ENCODE data around the gene AFAP1. TPM values are rescaled to one million over a fixed set of nuclear protein-coding genes. Genes with fewer than 3 reads are reported as not detected.
A peak's percentile ranks its signal among the peaks of the same experiment; 100 is the strongest.

AFAP1 gene
- total RNA-seq, 1 experiment from 2014 or later = 42.1 TPM

GRCh38 chr4:7909463-7910262, 30.0 kb downstream of the AFAP1 start:
- Histone ChIP-seq H2AFZ (ENCODE audit: low read length) (no peak overlapping the region), H4K20me1 (ENCODE audit: low read length) (peaks cover 36% of the 10 kb centered on the region; the same call in 1 of the 2 replicates), H3K27ac (ENCODE audit: low read length) (peak overlapping the region; percentile 31; the same call in 1 of the 2 replicates), H3K4me1 (ENCODE audit: insufficient read depth, low read length) (peaks cover 57% of the 10 kb centered on the region), H3F3A (ENCODE audit: low read length, unreplicated experiment) (no peaks in the 10 kb centered on the region), H3K9ac (ENCODE audit: low read length) (no peak overlapping the region), H3K79me2 (ENCODE audit: low read length) (peaks cover 100% of the 10 kb centered on the region), H3K9me3 (ENCODE audit: low read length) (no peaks in the 10 kb centered on the region), H3K4me2 (ENCODE audit: low read length) (peak overlapping the region; percentile 43), H3K9me2 (replicated peaks; ENCODE audit: low read length) (no peaks in the 10 kb centered on the region), H3K4me3 (ENCODE audit: low read length) (no peak overlapping the region), H3K36me3 (ENCODE audit: low read depth, low read length) (peaks cover 3% of the 10 kb centered on the region; the same call in 1 of the 2 replicates), H3K27me3 (ENCODE audit: low read length) (no peaks in the 10 kb centered on the region)
- DNase-seq = peak; percentile 51
- POLR2A ChIA-PET (ENCODE audit: unreplicated experiment) = no interaction called here
- peak; percentile 51 for ATAC-seq
- TF ChIP-seq EZH2phosphoT487 (IDR thresholded peaks at IDR 0.05; ENCODE audit: borderline replicate concordance, low read length) = no peak
- no peak for TF ChIP-seq CTCF (conservative IDR thresholded peaks at IDR 0.05; ENCODE audit: low read depth, low read length)
- TF ChIP-seq EZH2 (IDR thresholded peaks at IDR 0.05; ENCODE audit: low read length, unreplicated experiment) = no peak
- no TSS peak for BruUV-seq (replicated peaks)
- intact Hi-C loops (cut with micrococcal nuclease) = no loop called here
- CTCF ChIA-PET = no interaction called here

GRCh38 chr4:7908668-7909067, 31.0 kb downstream of the AFAP1 start:
- H3K79me2 ChIP-seq (ENCODE audit: low read length) = peaks cover 100% of the 10 kb centered on the region
- peaks cover 57% of the 10 kb centered on the region for H3K4me1 ChIP-seq (ENCODE audit: insufficient read depth, low read length)
- H3K4me2 ChIP-seq (ENCODE audit: low read length) = no peak overlapping the region
- no TSS peak for BruUV-seq (replicated peaks)
- H3F3A ChIP-seq (ENCODE audit: low read length, unreplicated experiment) = no peaks in the 10 kb centered on the region
- peaks cover 44% of the 10 kb centered on the region; the same call in 1 of the 2 replicates for H4K20me1 ChIP-seq (ENCODE audit: low read length)
- no peak overlapping the region for H3K27ac ChIP-seq (ENCODE audit: low read length)
- no peak overlapping the region for H3K9ac ChIP-seq (ENCODE audit: low read length)
- H2AFZ ChIP-seq (ENCODE audit: low read length) = no peak overlapping the region
- H3K9me2 ChIP-seq (replicated peaks; ENCODE audit: low read length) = no peaks in the 10 kb centered on the region
- H3K4me3 ChIP-seq (ENCODE audit: low read length) = no peak overlapping the region
- H3K27me3 ChIP-seq (ENCODE audit: low read length) = no peaks in the 10 kb centered on the region
- H3K36me3 ChIP-seq (ENCODE audit: low read depth, low read length) = peaks cover 3% of the 10 kb centered on the region; the same call in 1 of the 2 replicates
- H3K9me3 ChIP-seq (ENCODE audit: low read length) = no peaks in the 10 kb centered on the region
- ChIA-PET CTCF (interaction anchor here (0.5 kb wide), 1 partner anchor 1034 kb away, joined by 3 read pairs; no protein-coding TSS in a partner anchor), POLR2A (ENCODE audit: unreplicated experiment) (no interaction called here)
- DNase-seq = no peak
- no peak for TF ChIP-seq CTCF (conservative IDR thresholded peaks at IDR 0.05; ENCODE audit: low read depth, low read length)
- TF ChIP-seq EZH2phosphoT487 (IDR thresholded peaks at IDR 0.05; ENCODE audit: borderline replicate concordance, low read length) = no peak
- TF ChIP-seq EZH2 (IDR thresholded peaks at IDR 0.05; ENCODE audit: low read length, unreplicated experiment) = no peak
- intact Hi-C loops (cut with micrococcal nuclease) = no loop called here
- no peak for ATAC-seq

GRCh38 chr4:7907142-7907541, 32.5 kb downstream of the AFAP1 start:
- no TSS peak for BruUV-seq (replicated peaks)
- no peak for ATAC-seq
- H4K20me1 ChIP-seq (ENCODE audit: low read length) = peaks cover 53% of the 10 kb centered on the region; the same call in 1 of the 2 replicates
- no peak for TF ChIP-seq EZH2phosphoT487 (IDR thresholded peaks at IDR 0.05; ENCODE audit: borderline replicate concordance, low read length)
- TF ChIP-seq EZH2 (IDR thresholded peaks at IDR 0.05; ENCODE audit: low read length, unreplicated experiment) = no peak
- no peak for TF ChIP-seq CTCF (conservative IDR thresholded peaks at IDR 0.05; ENCODE audit: low read depth, low read length)
- no peak overlapping the region for H3K4me3 ChIP-seq (ENCODE audit: low read length)
- peaks cover 100% of the 10 kb centered on the region for H3K79me2 ChIP-seq (ENCODE audit: low read length)
- H3F3A ChIP-seq (ENCODE audit: low read length, unreplicated experiment) = no peaks in the 10 kb centered on the region
- ChIA-PET POLR2A (ENCODE audit: unreplicated experiment) (no interaction called here), CTCF (no interaction called here)
- H3K9ac ChIP-seq (ENCODE audit: low read length) = no peak overlapping the region
- H3K9me3 ChIP-seq (ENCODE audit: low read length) = no peaks in the 10 kb centered on the region
- peaks cover 57% of the 10 kb centered on the region for H3K4me1 ChIP-seq (ENCODE audit: insufficient read depth, low read length)
- DNase-seq = no peak
- intact Hi-C loops (cut with micrococcal nuclease) = no loop called here
- no peak overlapping the region for H2AFZ ChIP-seq (ENCODE audit: low read length)
- no peaks in the 10 kb centered on the region for H3K9me2 ChIP-seq (replicated peaks; ENCODE audit: low read length)
- H3K27ac ChIP-seq (ENCODE audit: low read length) = no peak overlapping the region
- peaks cover 3% of the 10 kb centered on the region; the same call in 1 of the 2 replicates for H3K36me3 ChIP-seq (ENCODE audit: low read depth, low read length)
- H3K4me2 ChIP-seq (ENCODE audit: low read length) = no peak overlapping the region
- H3K27me3 ChIP-seq (ENCODE audit: low read length) = no peaks in the 10 kb centered on the region
